GM15510 (cell line): ENCODE measurements around the gene GHRL.

Experiments used
- POLR2A ChIP-seq: IDR thresholded peaks from 3 replicates; pipeline ENCODE4 v1.6.1; 2011; ENCODE audit warnings: borderline replicate concordance; ENCODE audit not compliant: insufficient read length; ENCODE audit errors: extremely low read depth

GHRL gene

GRCh38 chr3:10333349-10333650 lies 40.6 kb upstream of the GHRL start:
- no peak for TF ChIP-seq POLR2A

- TF ChIP-seq POLR2A = no peak
Observed at GRCh38 chr3:10332481-10333348, 40.0 kb upstream of the GHRL start.

GRCh38 chr3:10331320-10331719 lies 38.6 kb upstream of the GHRL start:
- TF ChIP-seq POLR2A = no peak

- no peak for TF ChIP-seq POLR2A
Observed at GRCh38 chr3:10330319-10330718, 37.6 kb upstream of the GHRL start.

GRCh38 chr3:10329495-10330015 lies 36.8 kb upstream of the GHRL start:
- TF ChIP-seq POLR2A = no peak

- TF ChIP-seq POLR2A = no peak
Observed at GRCh38 chr3:10328460-10329071, 35.8 kb upstream of the GHRL start.

- TF ChIP-seq POLR2A = no peak
Observed at GRCh38 chr3:10327592-10327991, 34.8 kb upstream of the GHRL start.

GRCh38 chr3:10322352-10322710 lies 29.6 kb upstream of the GHRL start:
- no peak for TF ChIP-seq POLR2A

GRCh38 chr3:10321630-10322351 lies 29.0 kb upstream of the GHRL start:
- TF ChIP-seq POLR2A = no peak

GRCh38 chr3:10320320-10320677 lies 27.6 kb upstream of the GHRL start:
- TF ChIP-seq POLR2A = no peak

- no peak for TF ChIP-seq POLR2A
Observed at GRCh38 chr3:10319804-10320203, 27.1 kb upstream of the GHRL start.

GRCh38 chr3:10319251-10319650 lies 26.5 kb upstream of the GHRL start:
- no peak for TF ChIP-seq POLR2A

GRCh38 chr3:10317961-10318350 lies 25.2 kb upstream of the GHRL start:
- TF ChIP-seq POLR2A = no peak

GRCh38 chr3:10317311-10317960 lies 24.7 kb upstream of the GHRL start:
- no peak for TF ChIP-seq POLR2A

GRCh38 chr3:10315771-10316344 lies 23.1 kb upstream of the GHRL start:
- TF ChIP-seq POLR2A = no peak

GRCh38 chr3:10315101-10315500 lies 22.4 kb upstream of the GHRL start:
- TF ChIP-seq POLR2A = no peak

- TF ChIP-seq POLR2A = no peak
Observed at GRCh38 chr3:10312861-10313260, 20.1 kb upstream of the GHRL start.
